PC-3 (cell line): ENCODE results near the gene IRGM. TPM values are rescaled to one million over a fixed set of nuclear protein-coding genes. Genes with fewer than 3 reads are reported as not detected.
"Not testable (repeated sequence)": the region's sequence is repeated elsewhere in the genome, so short reads cannot be mapped to it uniquely, and the experiment has no call there.

Experiments
- ATAC-seq: fragments of 200-7000 bp; cut with Tn5 transposase; 2 replicates; pipeline ENCODE4 v1.9.1; 2020; ENCODE audit warnings: mild to moderate bottlenecking, moderate library complexity
- BruUV-seq: library from RNA; stranded (reverse); fragments of 400-500 nt; replicated peaks from 2 replicates; lab custom pipeline; 2021; lab: Mats Ljungman, UMichigan
- CTCF ChIA-PET: fragments of 300-600 bp; sonication (Branson Sonifier 250); formaldehyde crosslinking; loops from one replicate; lab custom pipeline; 2022; ENCODE audit warnings: antibody characterized with exemption; lab: Charles Lee
- POLR2A ChIA-PET: fragments of 300-600 bp; sonication (Branson Sonifier 250); formaldehyde crosslinking; loops from one replicate; lab custom pipeline; 2022; ENCODE audit warnings: antibody characterized with exemption; ENCODE audit not compliant: unreplicated experiment; lab: Charles Lee
- DNase-seq: peaks from one replicate; pipeline ENCODE4 v3.0.0-alpha.2; 2015
- H2AFZ ChIP-seq: fragments of 300-600 bp; sonication (generic); 2 replicates; pipeline ENCODE4 v1.6.0; 2016; ENCODE audit warnings: antibody characterized with exemption, low read length
- H3F3A ChIP-seq: fragments of 300-600 bp; sonication (generic); one replicate; pipeline ENCODE4 v1.6.0; 2017; ENCODE audit warnings: antibody characterized with exemption, low read length, control low read depth, mild to moderate bottlenecking; ENCODE audit not compliant: unreplicated experiment
- H3K27ac ChIP-seq: fragments of 300-600 bp; sonication (generic); 2 replicates; pipeline ENCODE4 v1.5.1; 2016; ENCODE audit warnings: mild to moderate bottlenecking, low read length
- H3K27me3 ChIP-seq: fragments of 300-600 bp; sonication (generic); 2 replicates; pipeline ENCODE4 v1.6.1; 2016; ENCODE audit warnings: low read length, mixed read lengths
- H3K36me3 ChIP-seq: fragments of 300-600 bp; sonication (generic); 2 replicates; pipeline ENCODE4 v1.6.1; 2016; ENCODE audit warnings: low read depth, mixed run types, low read length, mixed read lengths
- H3K4me1 ChIP-seq: fragments of 300-600 bp; sonication (generic); 2 replicates; pipeline ENCODE4 v1.5.1; 2016; ENCODE audit warnings: low read length; ENCODE audit not compliant: insufficient read depth
- H3K4me2 ChIP-seq: fragments of 300-600 bp; sonication (generic); 2 replicates; pipeline ENCODE4 v1.6.0; 2016; ENCODE audit warnings: low read length
- H3K4me3 ChIP-seq: fragments of 300-600 bp; sonication (generic); 2 replicates; pipeline ENCODE4 v1.5.1; 2016; ENCODE audit warnings: mild to moderate bottlenecking, low read length, mixed read lengths
- H3K79me2 ChIP-seq: fragments of 300-600 bp; sonication (generic); 2 replicates; pipeline ENCODE4 v1.6.1; 2017; ENCODE audit warnings: low read length, mixed read lengths
- H3K9ac ChIP-seq: fragments of 300-600 bp; sonication (generic); 2 replicates; pipeline ENCODE4 v1.6.0; 2016; ENCODE audit warnings: mild to moderate bottlenecking, low read length
- H3K9me2 ChIP-seq: fragments of 300-600 bp; sonication (generic); replicated peaks from 2 replicates; pipeline ENCODE4 v1.6.1; 2016; ENCODE audit warnings: mixed run types, low read length, mixed read lengths
- H3K9me3 ChIP-seq: fragments of 300-600 bp; sonication (generic); 2 replicates; pipeline ENCODE4 v1.6.1; 2016; ENCODE audit warnings: low read length, mixed read lengths
- H4K20me1 ChIP-seq: fragments of 300-600 bp; sonication (generic); 2 replicates; pipeline ENCODE4 v1.6.1; 2016; ENCODE audit warnings: low read length, mixed read lengths
- EZH2 ChIP-seq: fragments of 300-600 bp; sonication (generic); IDR thresholded peaks from one replicate; pipeline ENCODE4 v1.6.1; 2017; ENCODE audit warnings: antibody characterized with exemption, mild to moderate bottlenecking, low read length; ENCODE audit not compliant: unreplicated experiment
- EZH2phosphoT487 ChIP-seq: fragments of 300-600 bp; sonication (generic); IDR thresholded peaks from 2 replicates; pipeline ENCODE4 v1.6.1; 2018; ENCODE audit warnings: mild to moderate bottlenecking, antibody characterized with exemption, low read length, borderline replicate concordance
- intact Hi-C: fragments of 100-400 bp; cut with micrococcal nuclease; formaldehyde crosslinking; loops from 2 replicates; pipeline ENCODE4 v1.9.0; 2023
- total RNA-seq: library from RNA; depleted of rRNA; stranded (reverse); fragments of >200 nt; gene quantifications from 2 replicates; pipeline ENCODE4 v1.2.3, GENCODE V29; 2014
- TF ChIP-seq, protein P1 (sequence below): fragments of 300-600 bp; sonication (generic); conservative IDR thresholded peaks from 2 replicates; pipeline ENCODE4 v1.5.1; 2017; ENCODE audit warnings: antibody characterized with exemption, low read depth, mild to moderate bottlenecking, low read length

IRGM gene
- total RNA-seq, 1 experiment from 2014 or later = not detected

DNA sequence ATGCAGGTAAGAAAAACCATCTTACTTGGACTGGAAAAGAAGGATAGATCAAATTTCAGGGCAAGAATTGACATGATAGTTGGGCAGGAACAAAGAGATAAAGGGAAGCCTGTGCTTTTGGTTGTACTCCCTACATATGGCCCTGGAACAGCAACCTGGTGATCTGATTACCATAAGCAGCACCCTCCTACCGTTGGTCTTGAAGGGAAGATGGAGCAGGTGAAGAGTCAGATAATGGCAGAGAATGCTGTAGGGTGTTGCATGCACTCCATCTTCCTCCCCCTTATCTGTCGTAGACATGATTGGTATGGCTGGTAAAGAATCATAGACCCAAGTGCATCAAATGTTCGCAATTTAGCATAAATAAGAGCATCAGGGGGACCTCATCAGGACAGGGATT, 4.7 kb downstream of the IRGM start:
- BruUV-seq = no TSS peak
- ATAC-seq (no peak), DNase-seq (no peak)
- Histone ChIP-seq H3K36me3 (no peaks in the 10 kb centered on the region), H2AFZ (no peak overlapping the region), H3K9me2 (no peaks in the 10 kb centered on the region), H3K9ac (no peak overlapping the region), H3F3A (no peaks in the 10 kb centered on the region), H3K4me3 (no peak overlapping the region), H4K20me1 (no peaks in the 10 kb centered on the region), H3K79me2 (no peaks in the 10 kb centered on the region), H3K27ac (no peak overlapping the region), H3K27me3 (no peaks in the 10 kb centered on the region), H3K4me1 (no peaks in the 10 kb centered on the region), H3K4me2 (no peak overlapping the region), H3K9me3 (no peaks in the 10 kb centered on the region)
- ChIA-PET CTCF (no interaction called here), POLR2A (no interaction called here)
- intact Hi-C loops = no loop called here
- TF ChIP-seq EZH2phosphoT487 (no peak), EZH2 (no peak)
- TF ChIP-seq, protein P1, sequence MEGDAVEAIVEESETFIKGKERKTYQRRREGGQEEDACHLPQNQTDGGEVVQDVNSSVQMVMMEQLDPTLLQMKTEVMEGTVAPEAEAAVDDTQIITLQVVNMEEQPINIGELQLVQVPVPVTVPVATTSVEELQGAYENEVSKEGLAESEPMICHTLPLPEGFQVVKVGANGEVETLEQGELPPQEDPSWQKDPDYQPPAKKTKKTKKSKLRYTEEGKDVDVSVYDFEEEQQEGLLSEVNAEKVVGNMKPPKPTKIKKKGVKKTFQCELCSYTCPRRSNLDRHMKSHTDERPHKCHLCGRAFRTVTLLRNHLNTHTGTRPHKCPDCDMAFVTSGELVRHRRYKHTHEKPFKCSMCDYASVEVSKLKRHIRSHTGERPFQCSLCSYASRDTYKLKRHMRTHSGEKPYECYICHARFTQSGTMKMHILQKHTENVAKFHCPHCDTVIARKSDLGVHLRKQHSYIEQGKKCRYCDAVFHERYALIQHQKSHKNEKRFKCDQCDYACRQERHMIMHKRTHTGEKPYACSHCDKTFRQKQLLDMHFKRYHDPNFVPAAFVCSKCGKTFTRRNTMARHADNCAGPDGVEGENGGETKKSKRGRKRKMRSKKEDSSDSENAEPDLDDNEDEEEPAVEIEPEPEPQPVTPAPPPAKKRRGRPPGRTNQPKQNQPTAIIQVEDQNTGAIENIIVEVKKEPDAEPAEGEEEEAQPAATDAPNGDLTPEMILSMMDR = no peak

GRCh38 chr5:150853561-150853960, 7.2 kb downstream of the IRGM start:
- no peaks in the 10 kb centered on the region for H3K9me3 ChIP-seq
- no peak overlapping the region for H2AFZ ChIP-seq
- no peaks in the 10 kb centered on the region for H3K27me3 ChIP-seq
- intact Hi-C loops = no loop called here
- H3K4me3 ChIP-seq = no peak overlapping the region
- no TSS peak for BruUV-seq
- TF ChIP-seq EZH2 = no peak
- TF ChIP-seq, protein P1 = no peak
- no peak for TF ChIP-seq EZH2phosphoT487
- no peaks in the 10 kb centered on the region for H3K36me3 ChIP-seq
- CTCF ChIA-PET = no interaction called here
- ATAC-seq (no peak), DNase-seq (no peak)
- no peaks in the 10 kb centered on the region for H3K4me1 ChIP-seq
- no peaks in the 10 kb centered on the region for H3F3A ChIP-seq
- no peaks in the 10 kb centered on the region for H3K79me2 ChIP-seq
- no peak overlapping the region for H3K4me2 ChIP-seq
- POLR2A ChIA-PET = no interaction called here
- no peaks in the 10 kb centered on the region for H3K9me2 ChIP-seq
- H4K20me1 ChIP-seq = no peaks in the 10 kb centered on the region
- H3K27ac ChIP-seq = no peak overlapping the region
- H3K9ac ChIP-seq = no peak overlapping the region

- H3K36me3 ChIP-seq, H3K4me1 ChIP-seq, H3K79me2 ChIP-seq, DNase-seq, H4K20me1 ChIP-seq, H3F3A ChIP-seq, H3K9me2 ChIP-seq, H3K27ac ChIP-seq, H3K27me3 ChIP-seq, intact Hi-C loops, BruUV-seq, POLR2A ChIA-PET, CTCF ChIA-PET, ATAC-seq, H3K9me3 ChIP-seq, H3K9ac ChIP-seq, H3K4me2 ChIP-seq, H3K4me3 ChIP-seq, H2AFZ ChIP-seq: not testable (repeated sequence)
Observed at GRCh38 chr5:150856700-150857099, 10.4 kb downstream of the IRGM start.
